ENCODE data around the gene PLGLB2.
"Not testable (repeated sequence)": the region's sequence is repeated elsewhere in the genome, so short reads cannot be mapped to it uniquely, and the experiment has no call there.

Gene PLGLB2
- total RNA-seq, result 0.13 to 0.36 reads per million in 2 experiments

GRCh38 chr2:87747791-87748190 lies at the start of gene PLGLB2:
Gene PLGLB2, plus strand, starts transcription at chr2:87748087. Its CDS starts 67 bp downstream, at chr2:87748154.
- DNase-seq (ENCODE audit: low read depth), result not testable (repeated sequence)

DNA sequence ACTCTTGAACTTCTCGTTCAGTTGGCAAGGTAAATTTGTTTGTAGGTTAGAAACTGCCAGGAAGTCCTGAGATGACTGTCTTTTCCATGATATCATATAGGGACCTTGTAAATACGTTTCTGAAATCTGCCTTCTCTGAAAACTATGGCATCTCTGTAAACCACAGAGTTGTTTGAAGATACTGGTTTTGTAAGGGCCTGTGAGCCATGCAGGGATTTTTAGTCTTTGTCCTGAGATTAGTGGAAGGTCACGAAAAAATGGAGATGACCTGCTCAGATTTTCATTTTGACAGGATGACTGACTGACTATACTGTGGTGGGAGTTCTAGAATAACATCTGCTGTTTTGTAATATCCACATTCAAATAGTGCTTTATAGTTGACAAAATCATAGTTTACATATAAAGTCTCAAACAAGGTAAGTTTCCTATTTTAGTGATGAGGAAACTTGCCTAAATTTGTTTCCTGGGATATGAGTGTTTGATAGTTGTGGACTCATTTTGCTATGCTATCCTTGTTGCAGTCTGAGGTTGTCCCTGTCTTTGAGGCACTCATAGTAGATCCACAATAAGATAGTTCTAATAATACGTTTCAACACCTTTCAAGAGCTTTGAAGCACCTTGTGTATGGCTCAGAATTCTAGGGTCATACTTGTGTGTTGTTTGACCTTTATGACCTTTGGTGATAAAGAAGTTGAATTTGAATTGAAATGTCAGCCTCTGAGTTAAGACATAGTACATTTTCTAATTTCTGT lies 43.1 kb upstream of the PLGLB2 start:
- DNase-seq (ENCODE audit: low read depth), result not testable (repeated sequence)

DNA sequence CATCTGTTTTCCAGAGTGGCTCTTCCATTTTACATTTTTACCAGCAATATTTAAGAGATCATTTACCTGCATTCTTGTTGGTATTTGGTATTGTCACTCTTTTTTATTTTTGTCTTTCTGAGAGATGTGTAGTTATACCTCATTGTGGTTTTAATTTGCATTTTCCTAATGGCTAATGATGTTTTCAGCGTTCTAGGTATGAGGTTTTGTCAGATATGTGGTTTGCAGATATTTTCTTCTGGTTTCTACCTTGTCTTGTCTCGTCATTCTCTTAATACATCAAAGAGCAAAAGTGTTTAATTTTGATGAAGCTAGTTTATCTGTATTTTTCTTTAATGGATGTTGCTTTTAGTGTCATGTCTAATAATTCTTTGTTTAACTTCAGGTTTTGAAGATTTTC lies 39.5 kb upstream of the PLGLB2 start:
- DNase-seq (ENCODE audit: low read depth), result not testable (repeated sequence)

GRCh38 chr2:87727940-87728599 lies 19.8 kb upstream of the PLGLB2 start:
- not testable (repeated sequence) for DNase-seq (ENCODE audit: low read depth)

DNA sequence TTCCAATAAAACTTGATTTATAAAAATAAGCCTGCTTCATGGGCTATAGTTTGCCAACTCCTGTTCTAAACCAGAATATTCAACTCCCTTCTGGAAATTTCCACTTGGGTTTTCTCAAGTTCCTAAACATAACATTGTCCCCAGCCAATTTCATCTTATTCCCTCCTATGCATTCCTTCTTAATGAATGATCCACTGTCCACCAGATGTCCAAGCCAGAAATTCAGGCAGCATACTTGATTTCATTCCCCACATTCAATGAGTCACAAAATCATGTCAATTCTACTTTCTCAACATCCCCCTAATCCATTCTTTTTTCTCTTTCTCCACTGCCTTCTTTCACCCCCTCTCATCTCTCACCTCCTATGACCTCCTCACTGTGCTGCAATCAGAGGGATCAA lies 7.0 kb upstream of the PLGLB2 start:
- DNase-seq (ENCODE audit: low read depth), result not testable (repeated sequence)

GRCh38 chr2:87742393-87743108 lies 5.3 kb upstream of the PLGLB2 start:
- DNase-seq (ENCODE audit: low read depth), result not testable (repeated sequence)

DNA sequence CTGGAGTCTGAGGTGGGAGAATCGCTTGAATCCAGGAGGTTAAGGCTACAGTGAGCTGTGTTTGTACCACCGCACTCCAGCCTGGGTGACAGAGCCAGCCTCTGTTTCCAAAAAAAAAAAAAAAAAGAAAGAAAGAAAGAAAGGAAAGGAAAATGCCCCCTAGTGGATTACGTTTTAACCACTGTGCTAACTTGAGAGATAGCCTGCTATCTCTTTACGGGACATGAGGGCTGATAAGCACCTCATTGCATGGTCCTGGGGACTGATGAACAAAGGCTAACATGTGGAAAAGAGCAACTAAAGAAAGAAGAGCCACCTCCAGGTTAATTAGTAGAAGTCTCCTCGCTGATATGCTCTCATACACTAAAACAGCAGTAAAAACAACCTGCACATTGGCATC lies 4.2 kb upstream of the PLGLB2 start:
- not testable (repeated sequence) for DNase-seq (ENCODE audit: low read depth)

DNA sequence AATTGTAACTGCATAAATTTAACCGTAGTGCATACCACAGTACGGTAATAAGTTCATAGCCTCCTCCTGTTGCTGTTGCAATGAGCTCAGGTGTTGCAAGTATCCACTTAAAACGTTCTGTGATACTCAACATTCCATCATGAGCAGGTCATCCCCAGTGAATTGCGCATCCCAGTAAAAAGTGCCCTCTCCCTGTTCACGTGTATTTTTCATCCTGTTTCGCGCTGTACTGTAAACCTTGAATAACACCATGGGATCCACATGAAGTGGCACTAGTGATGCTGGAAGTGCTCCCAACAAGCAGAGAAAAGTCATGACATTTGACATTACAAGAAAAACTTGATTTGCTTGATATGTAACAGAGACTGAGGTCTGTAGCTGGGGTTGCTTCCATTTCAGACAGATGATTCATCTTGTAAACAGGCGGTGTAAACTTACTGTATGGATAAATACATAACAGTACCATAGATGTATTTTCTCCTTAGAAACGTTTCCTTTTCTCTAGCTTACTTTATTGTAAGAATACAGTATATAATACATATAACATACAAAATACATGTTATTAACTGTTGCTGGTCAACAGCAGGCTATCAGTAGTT lies 2.4 kb upstream of the PLGLB2 start:
- not testable (repeated sequence) for DNase-seq (ENCODE audit: low read depth)

GRCh38 chr2:87748524-87748923 lies 637 bp downstream of the PLGLB2 start:
- not testable (repeated sequence) for DNase-seq (ENCODE audit: low read depth)

DNA sequence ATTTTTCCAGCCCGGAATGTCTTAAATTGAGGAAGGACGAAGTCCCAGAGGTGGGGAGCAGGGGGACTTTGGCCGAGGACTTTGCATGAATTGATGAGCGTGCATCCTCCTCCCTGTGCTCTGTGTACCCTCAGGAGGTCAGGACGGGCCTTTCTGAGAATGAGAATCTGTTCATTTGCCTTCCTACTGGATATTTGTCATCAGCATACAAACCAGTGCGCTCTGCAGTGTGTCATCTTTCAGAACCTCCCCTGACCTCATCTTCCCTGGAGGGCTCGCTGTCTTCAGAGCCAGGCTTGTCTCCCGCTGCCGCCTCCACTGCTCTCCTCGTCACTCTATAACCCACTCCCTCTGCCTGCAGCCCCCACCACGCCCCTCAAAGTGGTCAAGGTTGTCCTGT lies 2.7 kb downstream of the PLGLB2 start:
- not testable (repeated sequence) for DNase-seq (ENCODE audit: low read depth)

- not testable (repeated sequence) for DNase-seq (ENCODE audit: low read depth)
These were observed 6.9 kb downstream of the PLGLB2 start for GRCh38 chr2:87754759-87755158.

All from T follicular helper cell (primary cell).